Smooth muscle cell of trachea (primary cell): ENCODE measurements around the gene MDC1. TPM values are rescaled to one million over a fixed set of nuclear protein-coding genes. Genes with fewer than 3 reads are reported as not detected.

Source experiments
- total RNA-seq: library from RNA; depleted of rRNA; stranded (reverse); fragments of >200 nt; gene quantifications from 2 replicates; pipeline ENCODE4 v1.2.1, GENCODE V29; 2014

MDC1 gene
- 5.3 and 10.9 TPM in 2 replicates for total RNA-seq

GRCh38 chr6:30717129-30717844, at the start of gene MDC1:
Gene MDC1, minus strand, starts transcription at chr6:30717281. Its CDS starts 2,106 bp downstream, at chr6:30715175.

DNA sequence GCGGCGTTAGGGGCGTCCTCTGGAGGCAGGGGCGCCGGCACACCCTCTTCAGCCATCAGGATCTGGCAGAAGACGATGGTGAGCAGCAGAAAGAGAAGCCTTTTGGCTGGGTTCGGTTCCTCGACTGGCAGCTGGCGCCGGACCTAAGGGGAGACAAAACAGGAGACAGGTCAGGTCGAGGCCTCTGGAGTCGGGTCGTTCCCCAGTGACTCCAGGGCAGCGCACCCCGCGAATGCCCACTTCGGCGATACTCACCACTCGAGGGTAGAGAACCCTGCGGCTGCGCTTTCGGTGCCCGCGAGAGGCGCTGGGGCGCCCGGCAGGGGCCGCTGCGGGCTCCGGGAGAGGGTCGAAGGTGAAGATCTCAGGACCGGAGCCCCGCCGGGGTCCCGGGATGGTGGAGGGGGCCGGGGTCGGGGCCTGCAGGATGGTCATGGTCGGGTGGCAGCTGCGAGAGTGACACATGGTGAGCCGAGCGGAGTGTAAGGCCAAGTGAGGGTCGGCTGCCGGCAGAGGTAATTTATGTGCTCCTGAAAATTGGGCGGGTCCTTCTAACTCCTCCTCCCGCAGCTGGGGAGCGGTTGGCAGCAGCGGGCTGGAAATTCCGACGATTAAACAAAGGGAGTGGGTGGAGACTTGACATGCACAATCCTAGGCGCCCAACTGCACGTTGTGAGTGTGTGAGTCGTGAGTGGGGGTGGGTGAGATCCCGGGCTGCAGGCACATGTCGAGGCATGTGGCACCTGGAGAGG, 27.1 kb upstream of the MDC1 start, which contains the start of gene IER3:
TSS of gene IER3 (minus strand) at position 494 of the 752 bp plus-strand sequence. CDS start at position 465, 29 bp downstream.

DNA sequence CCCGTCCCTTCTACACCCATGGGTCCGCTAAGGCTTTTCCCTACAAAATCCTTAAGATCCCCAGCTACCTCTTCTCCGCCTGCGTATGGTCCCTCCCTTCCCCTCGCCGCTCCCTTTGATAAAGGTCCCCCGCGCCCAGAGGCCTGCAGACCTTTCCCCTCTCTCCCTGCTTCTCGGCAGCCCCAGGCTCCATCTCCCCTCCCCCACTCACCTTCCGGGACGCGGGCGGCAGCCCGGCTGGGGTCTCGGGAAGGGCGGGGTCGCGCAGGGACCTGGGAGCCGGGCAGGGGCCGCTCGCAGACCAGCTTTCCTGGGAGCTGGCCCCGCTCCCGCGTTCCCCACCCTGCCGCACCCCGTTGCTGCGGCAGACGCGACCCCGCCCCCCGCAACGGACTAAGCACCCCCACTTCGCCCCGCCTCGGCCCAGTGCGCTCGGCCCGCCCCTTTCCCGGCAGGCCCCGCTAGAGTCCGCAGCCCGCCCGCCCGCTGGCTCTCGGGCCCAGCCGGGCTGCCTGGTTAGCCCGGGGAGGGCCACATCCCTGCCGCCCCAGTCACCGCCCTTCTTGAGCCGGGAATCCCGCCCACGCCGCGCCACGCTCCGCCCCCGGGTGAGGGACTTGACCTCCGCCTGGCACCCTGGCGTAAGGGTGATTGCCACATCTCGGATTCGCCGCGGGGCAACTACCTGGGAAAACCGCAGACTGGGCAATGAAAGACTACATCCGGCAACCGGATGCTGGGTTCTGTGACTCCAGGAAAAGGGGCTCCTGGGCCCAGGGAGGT, 25.4 kb upstream of the MDC1 start, which contains the start of gene FLOT1:
TSS of gene FLOT1 (minus strand) at position 372 of the 783 bp plus-strand sequence. CDS start 498 bp downstream, outside the sequence.

DNA sequence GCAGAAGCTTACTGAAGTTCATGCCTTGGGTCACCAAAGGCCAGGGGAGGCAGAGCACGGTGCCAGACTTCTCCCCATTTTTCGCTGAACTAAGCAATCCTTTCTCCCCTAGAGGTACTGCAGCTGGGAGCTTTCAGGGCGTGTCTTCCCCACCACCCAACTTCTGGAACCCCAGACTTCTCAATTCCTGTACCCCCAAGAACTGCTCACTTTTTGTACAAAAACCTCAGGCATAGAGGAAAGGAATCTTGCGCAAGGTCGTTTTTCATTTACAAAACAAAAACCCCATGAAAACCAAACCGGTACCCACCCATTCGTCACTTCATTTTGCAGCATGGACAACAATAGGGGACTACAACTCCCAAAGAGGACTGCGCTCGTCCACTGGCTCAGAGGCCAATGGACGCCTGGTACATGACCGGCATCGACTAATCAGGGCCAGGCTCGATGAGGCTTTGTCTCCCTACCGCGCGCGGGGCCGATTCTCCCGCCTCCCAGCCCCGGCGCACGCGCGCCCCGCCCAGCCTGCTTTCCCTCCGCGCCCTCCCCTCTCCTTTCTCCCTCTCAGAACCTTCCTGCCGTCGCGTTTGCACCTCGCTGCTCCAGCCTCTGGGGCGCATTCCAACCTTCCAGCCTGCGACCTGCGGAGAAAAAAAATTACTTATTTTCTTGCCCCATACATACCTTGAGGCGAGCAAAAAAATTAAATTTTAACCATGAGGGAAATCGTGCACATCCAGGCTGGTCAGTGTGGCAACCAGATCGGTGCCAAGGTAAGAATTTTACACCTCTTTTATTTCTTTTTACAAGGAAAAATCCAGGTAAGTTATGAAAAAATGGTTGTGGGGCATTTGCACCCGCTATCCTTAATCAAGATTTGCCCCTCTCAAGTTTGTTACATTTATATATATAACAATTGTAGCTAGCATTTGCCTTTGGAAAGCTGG, 3.0 kb upstream of the MDC1 start, which contains the start of gene TUBB:
TSS of gene TUBB (plus strand) at position 562 of the 947 bp plus-strand sequence. CDS start at position 717, 155 bp downstream.

GRCh38 chr6:30690403-30691207, 26.5 kb downstream of the MDC1 start, which contains the start of gene NRM:
Gene NRM, minus strand, starts transcription at chr6:30690984. Its CDS starts 10 bp downstream, at chr6:30690974.

DNA sequence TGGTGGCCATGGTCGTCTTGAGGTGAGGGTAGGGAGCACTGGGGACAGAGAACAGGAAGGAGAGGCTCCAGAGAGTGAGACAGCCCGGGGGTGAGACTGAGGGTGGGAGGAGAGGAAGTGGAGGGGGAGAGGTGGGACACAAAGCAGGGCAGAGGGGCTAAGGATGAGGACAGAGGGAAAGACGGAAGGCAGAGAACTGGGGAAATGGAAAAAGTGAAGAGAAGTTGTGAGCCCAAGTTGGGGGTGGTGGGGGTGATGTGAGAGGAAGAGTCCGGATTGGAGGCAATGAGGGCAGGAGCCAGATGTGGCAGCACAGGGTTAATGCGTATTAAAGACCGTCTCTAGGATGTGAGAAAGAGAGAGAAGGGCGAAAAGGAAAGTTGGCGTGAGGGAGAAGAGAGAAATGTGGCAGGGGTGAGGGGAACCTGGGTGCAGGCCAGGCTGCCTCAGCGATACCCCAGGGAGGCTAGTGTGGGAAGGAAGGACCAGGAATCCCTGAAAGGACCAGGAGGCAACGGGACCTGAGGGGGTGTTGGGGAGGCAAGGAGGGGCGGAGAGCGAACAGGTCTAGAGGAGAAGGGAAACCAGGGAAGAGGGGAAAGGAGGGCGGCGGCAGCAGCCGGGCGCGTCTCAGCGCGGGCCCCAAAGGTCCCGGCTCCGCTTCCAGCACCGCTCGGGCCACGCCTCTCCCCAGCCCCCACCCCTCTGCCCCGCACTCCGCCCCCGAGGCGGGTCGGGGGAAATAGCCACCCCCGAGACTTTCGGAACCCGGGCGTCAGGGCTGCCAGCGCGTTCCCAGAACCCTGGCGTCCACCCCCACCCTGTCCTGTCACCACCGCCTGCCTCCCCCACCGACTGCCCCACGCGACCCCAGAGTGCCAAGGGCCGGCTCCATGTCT, 30.8 kb downstream of the MDC1 start, which contains the start of gene PPP1R18:
TSS of gene PPP1R18 (minus strand) at position 637 of the 899 bp plus-strand sequence. CDS start at position 10, 627 bp downstream.

DNA sequence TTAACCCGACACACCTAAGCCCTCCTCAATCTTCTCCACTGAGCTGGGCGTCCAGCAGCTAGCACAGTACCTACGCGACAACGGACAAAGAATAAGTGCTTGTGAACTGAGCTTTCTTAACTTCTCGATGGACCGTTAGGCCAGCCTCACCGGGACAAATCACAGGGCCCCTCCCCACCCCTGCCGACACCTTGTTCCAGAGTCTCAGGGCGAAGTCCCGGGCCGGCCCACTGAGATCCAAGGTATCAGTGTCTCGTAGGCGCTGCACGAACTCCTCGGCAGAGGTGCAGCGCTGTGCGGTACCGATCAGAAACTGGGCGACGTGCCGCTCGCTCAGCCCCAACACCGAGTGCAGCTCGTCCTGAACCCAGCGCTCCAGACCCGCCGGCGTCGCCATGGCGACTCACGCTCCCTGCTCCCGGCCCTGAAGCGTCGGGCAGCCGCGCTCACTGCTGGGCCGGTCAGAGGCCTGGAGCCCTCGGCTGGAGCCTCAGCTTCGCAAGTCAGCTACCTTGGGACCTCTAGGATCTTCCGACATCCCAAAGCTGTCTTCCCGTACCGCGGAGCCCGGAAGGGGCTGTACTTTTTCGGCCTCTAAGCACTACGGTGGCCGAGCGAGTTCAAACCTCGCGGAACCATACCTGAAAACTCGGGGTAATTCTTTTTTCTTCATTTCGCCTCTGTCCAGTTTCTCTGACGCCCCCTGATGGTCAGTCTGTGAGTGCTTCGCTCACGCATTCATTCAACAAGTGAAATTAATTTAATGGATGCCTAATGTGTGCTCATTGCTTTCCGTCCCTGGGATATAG, 44.4 kb downstream of the MDC1 start, which contains the start of gene DHX16:
TSS of gene DHX16 (minus strand) at position 562 of the 809 bp plus-strand sequence. CDS start at position 397, 165 bp downstream.

Other genes starting within 250 kb of the MDC1 start
- gene HLA-E, start 227.8 kb downstream of the MDC1 start, total RNA-seq, result 218 and 355 TPM in 2 replicates
- gene GNL1, start 160.8 kb downstream of the MDC1 start, total RNA-seq, result 66.9 and 78.9 TPM in 2 replicates
- 4.1 and 5.1 TPM in 2 replicates for gene PRR3, start 160.0 kb downstream of the MDC1 start, total RNA-seq
- 38.4 and 58.2 TPM in 2 replicates for gene ABCF1, start 145.8 kb downstream of the MDC1 start, total RNA-seq
- gene PPP1R10, start 100.0 kb downstream of the MDC1 start, total RNA-seq, result 22.4 and 23.5 TPM in 2 replicates
- 56.9 and 72.3 TPM in 2 replicates for gene MRPS18B, start 99.4 kb downstream of the MDC1 start, total RNA-seq
- gene ATAT1, start 90.4 kb downstream of the MDC1 start, total RNA-seq, result 3.0 and 6.3 TPM in 2 replicates
- 3.2 and 6.0 TPM in 2 replicates for gene C6orf136, start 70.1 kb downstream of the MDC1 start, total RNA-seq
- gene DHX16, start 44.3 kb downstream of the MDC1 start, total RNA-seq, result 31.7 and 37.1 TPM in 2 replicates
- 46.5 and 75.9 TPM in 2 replicates for gene PPP1R18, start 30.6 kb downstream of the MDC1 start, total RNA-seq
- gene NRM, start 26.3 kb downstream of the MDC1 start, total RNA-seq, result 3.1 and 4.9 TPM in 2 replicates
- gene TUBB, start 3.1 kb upstream of the MDC1 start, total RNA-seq, result 916 and 957 TPM in 2 replicates
- gene FLOT1, start 25.4 kb upstream of the MDC1 start, total RNA-seq, result 122 and 134 TPM in 2 replicates
- 14.7 and 23.0 TPM in 2 replicates for gene IER3, start 27.3 kb upstream of the MDC1 start, total RNA-seq
- 10.6 and 26.8 TPM in 2 replicates for gene DDR1, start 167.2 kb upstream of the MDC1 start, total RNA-seq
- 8.8 and 9.6 TPM in 2 replicates for gene GTF2H4, start 190.9 kb upstream of the MDC1 start, total RNA-seq
- 17.0 and 24.3 TPM in 2 replicates for gene VARS2, start 197.0 kb upstream of the MDC1 start, total RNA-seq
- gene SFTA2, start 214.9 kb upstream of the MDC1 start, total RNA-seq, result not detected in 2 replicates
- not detected in 2 replicates for gene MUCL3, start 223.7 kb upstream of the MDC1 start, total RNA-seq